Motor neuron (in vitro differentiated cells): ENCODE results near the gene STARD7. TPM values are rescaled to one million over a fixed set of nuclear protein-coding genes. Genes with fewer than 3 reads are reported as not detected.
"Not testable (repeated sequence)": the region's sequence is repeated elsewhere in the genome, so short reads cannot be mapped to it uniquely, and the experiment has no call there.

Experiments used
- ATAC-seq, 8 experiments: fragments of 200-7000 bp; cut with Tn5 transposase; replicated peaks in 6 of 8; 2 replicates each; pipeline ENCODE4 v1.8.0; 2021; ENCODE audit warnings: mild to moderate bottlenecking in 8 of 8, moderate library complexity in 8 of 8
- H3K27ac ChIP-seq, 2 donors: fragments of 250-450 bp; sonication (Bioruptor Pico); 2 replicates each; pipeline ENCODE4 v1.9.0; 2021; ENCODE audit warnings: antibody characterized with exemption in 2 of 2, mild to moderate bottlenecking in 2 of 2, moderate library complexity in 1 of 2
- H3K4me1 ChIP-seq, 2 donors: fragments of 250-450 bp; sonication (Bioruptor Pico); replicated peaks in 1 of 2; 2 replicates each; pipeline ENCODE4 v1.6.1; 2021; ENCODE audit warnings: antibody characterized with exemption in 2 of 2, mild to moderate bottlenecking in 2 of 2, moderate library complexity in 1 of 2
- H3K4me3 ChIP-seq, 5 donors: fragments of 250-450 bp; sonication (Bioruptor Pico); 2 replicates each; pipeline ENCODE4 v1.9.0; 2021; ENCODE audit warnings: antibody characterized with exemption in 5 of 5, mild to moderate bottlenecking in 5 of 5, moderate library complexity in 4 of 5
- WGBS, 10 experiments: fragments of 450-650 bp; shearing (Covaris generic); methylation state at CpG; one replicate each; pipeline ENCODE4 v1.0.0; 2022; 5-methylcytosine and 5-hydroxymethylcytosine counted together
- in situ Hi-C, 9 experiments: fragments of 400-800 bp; cut with MboI; loops; one replicate each; pipeline ENCODE4 v1.15.0; 2021; ENCODE audit warnings: low sequenced_read_pairs in 9 of 9, low pct_unique_long_range_greater_than_20kb in 2 of 9; ENCODE audit not compliant: unreplicated experiment in 9 of 9
- total RNA-seq, 8 experiments: library from RNA; unstranded; fragments of 300-600 nt; gene quantifications; 2 replicates each; pipeline versions ENCODE4 v1.2.3 to v1.2.4, GENCODE V29; 2022

The STARD7 gene
- total RNA-seq, 8 experiments from 2014 or later = 54.5 to 134 (median 100) TPM

- Histone ChIP-seq H3K4me1 (peaks cover 32 to 51% of the 10 kb centered on the region in 2 donors), H3K27ac (no peak overlapping the region), H3K4me3 (no peak overlapping the region)
- WGBS, 10 experiments = no CpG with 5 or more reads among the region's 20 CpGs
- in situ Hi-C loops = no loop called here
- no peak for ATAC-seq
These were observed 62.3 kb downstream of the STARD7 start for GRCh38 chr2:96146153-96146880.

DNA sequence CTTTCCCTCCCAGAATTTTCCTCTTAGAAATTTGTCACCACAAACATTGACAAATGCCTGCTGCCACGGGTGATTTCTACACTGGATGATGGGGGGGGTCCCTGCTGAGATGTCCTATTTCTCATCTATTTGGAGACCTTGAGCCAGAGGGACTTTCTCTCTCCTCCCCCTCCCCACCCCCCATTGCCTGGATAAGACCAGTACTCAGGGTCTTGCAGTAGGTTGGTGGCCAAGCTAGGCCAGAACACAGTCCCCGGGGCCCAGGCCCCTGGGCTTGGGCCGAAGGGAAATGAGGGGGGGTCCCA, 62.8 kb downstream of the STARD7 start:
- no peak for ATAC-seq
- in situ Hi-C loops = no loop called here
- H3K27ac ChIP-seq = no peak overlapping the region
- 20 to 50% methylated on average over 1 to 2 of the region's 3 CpGs; no CpG with 5 or more reads in 8 of the 10 experiments for WGBS, 10 experiments
- H3K4me3 ChIP-seq = no peak overlapping the region
- peaks cover 32 to 51% of the 10 kb centered on the region in 2 donors for H3K4me1 ChIP-seq

DNA sequence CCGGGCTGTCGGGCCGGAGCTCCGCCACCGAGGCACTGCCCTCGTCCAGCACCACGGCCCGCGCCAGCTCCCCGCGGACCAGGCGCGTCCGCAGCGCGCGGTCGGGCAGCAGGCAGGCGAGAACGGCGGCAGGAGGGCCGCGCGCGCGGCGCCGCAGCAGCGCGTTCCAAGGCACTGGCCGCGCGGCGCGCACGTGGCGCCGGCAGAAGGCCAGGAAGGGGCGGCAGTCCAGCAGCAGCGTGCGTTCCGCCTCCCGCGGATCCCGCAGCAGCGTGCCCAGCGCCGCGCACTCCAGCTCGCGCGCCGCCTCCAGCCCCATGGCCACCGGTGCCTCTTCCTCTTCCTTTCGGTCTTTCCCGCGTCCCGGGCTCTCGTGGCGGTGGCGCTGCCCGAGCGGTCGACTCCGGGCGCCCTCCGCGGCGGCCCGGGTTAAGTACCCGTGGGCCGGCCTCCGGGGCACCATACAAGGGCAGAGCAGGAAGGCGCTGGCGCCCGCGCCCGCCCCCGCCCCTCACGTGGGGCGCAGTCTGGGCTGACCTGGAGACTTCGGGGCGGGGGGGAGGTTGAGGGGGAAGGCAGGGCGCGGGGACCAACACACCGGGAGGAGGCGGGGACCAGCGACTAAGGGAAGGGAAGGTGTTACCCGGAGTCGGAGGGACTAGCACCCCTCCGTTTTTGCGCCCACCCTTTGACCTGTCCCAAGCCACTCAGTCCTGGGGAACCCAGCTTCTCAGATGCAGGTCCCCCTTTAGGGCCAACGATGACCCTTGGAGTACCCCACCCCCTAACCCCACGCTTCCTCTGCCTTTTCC, 63.4 kb downstream of the STARD7 start, which contains the start of gene DUSP2:
DUSP2 (minus strand) TSS at position 405 of the 812 bp plus-strand sequence; CDS start at position 319, 86 bp downstream.
- peak; percentile 3 to 88 (median 13) for ATAC-seq
- WGBS, 10 experiments = 0 to 100% (median 5%) methylated on average over 1 to 39 of the region's 94 CpGs; no CpG with 5 or more reads in 6 of the 10 experiments
- Histone ChIP-seq H3K4me1 (peaks cover 32 to 51% of the 10 kb centered on the region in 2 donors), H3K27ac (no peak within 1 kb of the TSS), H3K4me3 (peak within 1 kb of the TSS; percentile 10 to 29 (median 23))
- in situ Hi-C loops = no loop called here

GRCh38 chr2:96144481-96145035, 64.1 kb downstream of the STARD7 start:
- 0 to 76% methylated on average over 3 to 4 of the region's 35 CpGs; no CpG with 5 or more reads in 8 of the 10 experiments for WGBS, 10 experiments
- no peak overlapping the region for H3K27ac ChIP-seq
- peaks cover 32 to 51% of the 10 kb centered on the region in 2 donors for H3K4me1 ChIP-seq
- ATAC-seq = no peak
- in situ Hi-C loops = no loop called here
- peak overlapping the region; percentile 10 to 29 (median 23) for H3K4me3 ChIP-seq

DNA sequence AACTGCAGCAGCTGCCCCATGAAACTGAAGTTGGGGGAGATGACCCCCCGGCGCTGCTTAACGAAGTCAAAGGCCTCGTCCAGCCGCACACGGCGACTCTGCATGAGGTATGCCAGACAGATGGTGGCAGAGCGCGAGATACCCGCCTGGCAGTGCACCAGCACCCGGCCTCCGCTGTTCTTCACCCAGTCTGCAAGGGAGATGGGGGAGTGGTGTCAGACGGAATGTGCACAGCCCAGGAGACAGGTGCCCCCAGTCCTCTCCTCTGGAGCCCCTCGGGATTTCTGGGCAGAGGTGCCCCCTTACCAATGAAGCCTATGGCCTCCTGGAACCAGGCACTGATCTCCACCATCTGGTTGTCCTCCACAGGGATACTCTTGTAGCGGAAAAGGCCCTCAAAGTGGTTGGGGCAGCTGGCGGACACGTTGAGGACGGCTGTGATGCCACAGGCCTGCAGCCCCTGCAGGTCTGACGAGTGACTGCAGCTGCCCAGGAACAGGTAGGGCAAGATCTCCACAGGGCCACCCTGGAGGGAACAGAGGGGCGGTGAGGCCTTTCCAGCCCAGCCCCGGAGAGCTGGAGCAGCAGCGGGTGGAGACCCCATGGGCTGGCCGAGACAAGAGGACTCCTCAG, 64.7 kb downstream of the STARD7 start:
- in situ Hi-C loops = no loop called here
- WGBS, 10 experiments = 90 to 100% (median 95%) methylated on average over 2 to 11 of the region's 23 CpGs; no CpG with 5 or more reads in 6 of the 10 experiments
- H3K4me3 ChIP-seq = no peak overlapping the region
- H3K4me1 ChIP-seq = peaks cover 27 to 46% of the 10 kb centered on the region in 2 donors
- ATAC-seq = peak in 1 of 8 experiments; percentile 4
- no peak overlapping the region for H3K27ac ChIP-seq

GRCh38 chr2:96143231-96143847, 65.3 kb downstream of the STARD7 start:
- Histone ChIP-seq H3K27ac (no peak overlapping the region), H3K4me3 (no peak overlapping the region), H3K4me1 (peaks cover 21 to 40% of the 10 kb centered on the region in 2 donors)
- no peak for ATAC-seq
- WGBS, 10 experiments = 40 to 96% (median 93%) methylated on average over 1 to 5 of the region's 10 CpGs; no CpG with 5 or more reads in 4 of the 10 experiments
- in situ Hi-C loops = no loop called here

DNA sequence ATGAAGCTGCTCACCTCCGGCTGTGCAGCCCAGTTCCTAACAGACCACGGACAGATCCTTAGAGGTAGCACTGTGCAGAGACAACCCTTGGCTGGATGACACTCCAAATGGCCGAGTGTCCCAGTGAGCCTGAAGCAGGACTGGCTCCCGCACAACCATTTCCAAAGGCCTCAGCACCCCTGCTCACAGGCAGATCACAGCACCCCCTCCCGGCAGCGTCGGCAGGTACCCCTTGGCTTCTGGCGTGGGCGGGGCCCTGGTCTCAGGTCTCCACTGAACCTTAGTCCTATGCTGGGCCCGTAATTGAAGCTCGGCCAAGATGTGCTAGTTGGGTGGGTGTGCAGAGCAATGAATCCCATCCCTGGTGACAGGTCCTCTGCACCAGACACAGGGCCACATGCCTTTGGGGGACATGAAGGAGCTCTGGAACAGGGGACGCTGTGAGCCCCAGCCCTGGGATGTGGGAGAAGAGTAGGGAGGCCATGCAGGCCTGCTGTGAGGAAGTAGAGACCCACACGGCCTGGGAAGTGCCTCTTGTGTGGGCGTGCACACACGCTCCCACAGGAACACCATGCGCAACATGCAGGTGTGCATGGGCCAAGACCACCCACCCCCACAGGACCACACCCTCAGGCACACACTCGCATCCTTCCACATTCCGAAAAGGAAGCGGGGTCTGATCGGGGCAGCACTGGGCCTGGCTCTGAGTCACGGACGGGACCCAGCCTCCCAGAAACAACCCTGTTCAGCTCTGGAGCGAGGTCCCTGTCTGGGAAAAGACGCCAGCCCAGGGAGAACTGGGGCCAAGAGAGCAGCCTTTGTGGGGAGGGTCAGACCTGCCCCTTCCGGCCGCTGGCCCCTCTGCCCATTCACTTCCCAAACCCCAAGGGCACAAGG, 66.2 kb downstream of the STARD7 start:
- peaks cover 12 to 31% of the 10 kb centered on the region in 2 donors for H3K4me1 ChIP-seq
- H3K4me3 ChIP-seq = no peak overlapping the region
- no peak overlapping the region for H3K27ac ChIP-seq
- WGBS, 10 experiments = 60 to 95% (median 88%) methylated on average over 1 to 4 of the region's 26 CpGs; no CpG with 5 or more reads in 4 of the 10 experiments
- ATAC-seq = no peak
- in situ Hi-C loops = no loop called here

DNA sequence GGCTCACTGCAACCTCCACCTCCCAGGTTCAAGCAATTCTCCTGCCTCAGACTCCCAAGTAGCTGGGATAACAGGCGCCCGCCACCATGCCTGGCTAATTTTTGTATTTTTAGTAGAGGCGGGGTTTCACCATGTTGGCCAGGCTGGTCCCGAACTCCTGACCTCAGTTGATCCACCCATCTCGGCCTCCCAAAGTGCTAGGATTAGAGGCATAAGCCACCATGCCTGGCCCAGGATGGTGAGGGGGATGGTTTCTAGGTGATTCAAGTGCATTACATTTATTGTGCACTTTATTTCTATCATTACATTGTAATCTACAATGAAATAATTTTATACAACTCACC, 67.0 kb downstream of the STARD7 start:
- H3K27ac ChIP-seq, ATAC-seq, H3K4me3 ChIP-seq, in situ Hi-C loops: not testable (repeated sequence)
- WGBS, 10 experiments = 93 to 100% (median 100%) methylated on average over 1 to 3 of the region's 5 CpGs; no CpG with 5 or more reads in 7 of the 10 experiments
- peaks cover 12 to 22% of the 10 kb centered on the region in 2 donors for H3K4me1 ChIP-seq

DNA sequence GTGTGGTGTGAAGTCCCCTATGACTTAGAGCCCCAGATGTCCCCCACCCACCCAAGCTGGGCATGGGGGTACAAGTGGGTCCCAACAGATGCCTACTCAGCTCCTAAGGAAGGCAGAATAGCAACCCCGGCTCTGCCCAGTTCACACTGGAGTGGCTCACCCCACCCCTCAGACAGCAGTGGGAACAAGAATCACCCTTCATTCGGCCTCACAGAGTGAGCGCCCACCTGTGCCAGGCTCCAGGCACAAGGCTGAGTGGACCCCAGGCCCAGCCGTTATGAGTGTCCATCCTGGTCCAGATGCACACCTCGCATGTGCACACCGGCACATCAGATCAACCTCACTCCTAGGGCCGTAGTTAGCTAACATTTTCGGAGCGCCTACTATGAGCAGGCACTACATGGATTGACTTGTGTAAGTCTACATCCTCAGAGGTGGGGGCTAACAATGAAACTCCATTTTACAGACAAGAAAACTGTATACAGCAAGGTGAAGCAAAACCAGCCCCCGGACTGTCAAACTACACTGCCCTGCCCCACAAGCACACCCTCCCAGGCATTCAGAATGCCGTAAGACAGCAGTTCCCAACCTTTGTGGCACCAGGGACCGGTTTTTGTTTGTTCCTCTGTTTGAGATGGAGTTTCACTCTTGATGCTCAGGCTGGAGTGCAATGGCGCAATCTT, 67.5 kb downstream of the STARD7 start:
- Histone ChIP-seq H3K27ac (no peak overlapping the region), H3K4me1 (peaks cover 9 to 17% of the 10 kb centered on the region in 2 donors), H3K4me3 (no peak overlapping the region)
- in situ Hi-C loops = no loop called here
- no peak for ATAC-seq
- 40 to 100% (median 98%) methylated on average over 1 to 4 of the region's 13 CpGs; no CpG with 5 or more reads in 4 of the 10 experiments for WGBS, 10 experiments

- no peak for ATAC-seq
- in situ Hi-C loops = no loop called here
- Histone ChIP-seq H3K4me3 (no peak overlapping the region), H3K4me1 (no peaks in the 10 kb centered on the region), H3K27ac (no peak overlapping the region)
- 49 to 81% (median 60%) methylated on average over 2 to 6 of the region's 7 CpGs; no CpG with 5 or more reads in 2 of the 10 experiments for WGBS, 10 experiments
These were observed 69.4 kb downstream of the STARD7 start for GRCh38 chr2:96139181-96139758.
